NCI-H345 treated with DMSO at 0.1 percent for 48 hours (cell line): ENCODE results near the gene TMEM120B.
"Not testable (repeated sequence)": the region's sequence is repeated elsewhere in the genome, so short reads cannot be mapped to it uniquely, and the experiment has no call there.

Experiments
- DNase-seq: peaks from one replicate; lab custom pipeline; 2025; ENCODE audit not compliant: unreplicated experiment; lab: John Stamatoyannopoulos, UW

TMEM120B gene

DNA sequence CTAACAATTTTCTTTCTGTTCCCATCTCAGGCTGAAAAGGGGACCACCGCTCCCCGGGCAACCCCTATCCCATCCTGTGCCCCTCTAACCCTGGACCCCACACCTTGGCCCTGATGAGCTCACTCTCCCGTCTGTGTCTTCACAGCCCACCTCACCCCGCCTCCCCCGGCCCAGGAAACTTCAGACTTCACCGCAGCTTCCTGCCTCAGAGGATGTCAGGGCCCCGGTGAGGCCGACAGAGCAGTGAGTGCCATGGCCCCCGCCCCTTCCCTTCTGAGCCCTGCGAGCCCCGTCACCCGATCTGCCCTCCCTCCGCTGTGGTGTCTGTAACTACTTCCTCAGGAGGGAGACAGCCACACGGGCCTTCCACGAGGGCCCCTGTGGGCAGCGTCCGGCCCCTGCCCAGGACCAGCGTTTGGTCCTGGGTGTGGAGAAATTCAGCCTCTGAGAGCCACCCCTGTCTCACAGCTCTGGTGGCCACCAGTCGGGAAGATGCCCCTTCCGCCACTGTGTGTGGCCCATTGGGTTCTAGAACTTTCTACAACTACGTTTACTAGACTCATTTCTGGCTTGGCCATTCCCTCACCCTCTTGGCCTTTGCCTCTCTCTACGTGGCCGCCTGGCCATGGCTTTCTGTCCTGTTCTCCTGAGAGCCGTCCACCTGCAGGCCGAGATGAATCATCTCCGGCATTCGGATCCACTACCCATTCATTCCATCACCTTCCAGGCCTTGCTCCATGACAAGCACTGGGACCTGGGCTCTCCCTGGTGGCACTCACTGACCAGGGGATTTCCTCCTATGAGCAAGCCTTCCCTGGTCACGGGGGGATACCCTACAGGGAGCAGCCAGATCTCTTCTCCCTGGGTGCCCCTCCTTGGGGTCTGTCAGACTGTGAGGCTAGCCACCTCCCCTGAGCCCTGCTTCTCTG lies 77.5 kb downstream of the TMEM120B start:
- no peak for DNase-seq

DNA sequence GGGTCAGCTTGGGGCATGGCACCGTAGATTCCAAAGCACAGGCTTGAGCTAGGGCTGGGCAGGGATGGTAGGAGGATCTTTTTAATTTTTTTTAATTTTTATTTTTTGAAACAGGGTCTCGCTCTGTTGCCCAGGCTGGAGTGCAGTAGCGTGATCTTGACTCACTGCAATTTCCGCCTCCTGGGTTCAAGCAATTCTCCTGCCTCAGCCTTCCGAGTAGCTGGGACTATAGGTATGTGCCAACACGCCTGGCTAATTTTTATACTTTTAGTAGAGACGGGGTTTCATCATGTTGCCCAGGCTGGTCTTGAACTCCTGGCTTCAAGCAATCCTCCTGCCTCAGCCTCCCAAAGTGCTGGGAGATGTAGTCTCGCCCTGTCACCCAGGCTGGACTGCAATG lies 78.2 kb downstream of the TMEM120B start:
- not testable (repeated sequence) for DNase-seq

DNA sequence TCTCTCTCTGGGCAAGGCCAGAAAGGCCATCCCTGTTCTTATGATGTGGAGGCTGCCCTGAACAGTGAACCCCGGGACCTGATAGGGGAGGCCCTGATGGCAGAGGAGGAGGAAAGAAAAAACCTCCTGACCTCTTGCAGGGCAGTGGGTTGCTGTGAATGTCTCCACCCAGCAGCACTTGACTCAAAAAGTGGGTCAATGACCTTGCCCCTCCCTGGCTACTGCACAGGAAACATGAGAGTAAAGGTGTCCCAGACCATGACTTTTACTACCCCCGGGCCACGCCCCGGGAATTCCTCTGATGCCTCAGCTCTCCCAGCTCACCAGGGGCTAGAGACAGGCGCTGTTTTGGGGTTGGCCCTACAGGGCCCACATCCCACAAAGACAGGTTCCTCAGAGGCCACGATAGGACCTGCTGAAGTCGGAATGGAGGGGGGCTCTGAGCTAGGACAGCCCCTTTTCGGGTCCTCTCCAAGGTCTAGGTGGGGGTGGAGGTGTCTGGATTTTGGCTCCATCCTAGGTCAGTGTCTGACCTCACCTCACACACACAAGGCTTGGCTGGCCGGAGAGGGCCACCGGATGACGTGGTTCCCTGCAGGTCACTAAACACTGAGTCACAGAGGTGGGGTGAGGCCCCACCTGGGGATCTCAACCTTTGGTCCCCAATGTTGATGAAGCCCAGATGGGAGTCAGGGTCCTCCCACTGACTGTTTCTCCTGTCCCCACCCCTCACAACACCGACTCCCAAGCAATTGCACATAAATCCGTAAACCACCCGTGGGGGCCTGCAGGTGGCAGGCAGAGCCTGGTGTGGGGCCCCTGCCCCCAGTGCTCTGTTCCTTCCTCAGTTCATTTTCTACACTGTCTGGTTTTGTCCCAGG lies 79.4 kb downstream of the TMEM120B start:
- DNase-seq: no peak

DNA sequence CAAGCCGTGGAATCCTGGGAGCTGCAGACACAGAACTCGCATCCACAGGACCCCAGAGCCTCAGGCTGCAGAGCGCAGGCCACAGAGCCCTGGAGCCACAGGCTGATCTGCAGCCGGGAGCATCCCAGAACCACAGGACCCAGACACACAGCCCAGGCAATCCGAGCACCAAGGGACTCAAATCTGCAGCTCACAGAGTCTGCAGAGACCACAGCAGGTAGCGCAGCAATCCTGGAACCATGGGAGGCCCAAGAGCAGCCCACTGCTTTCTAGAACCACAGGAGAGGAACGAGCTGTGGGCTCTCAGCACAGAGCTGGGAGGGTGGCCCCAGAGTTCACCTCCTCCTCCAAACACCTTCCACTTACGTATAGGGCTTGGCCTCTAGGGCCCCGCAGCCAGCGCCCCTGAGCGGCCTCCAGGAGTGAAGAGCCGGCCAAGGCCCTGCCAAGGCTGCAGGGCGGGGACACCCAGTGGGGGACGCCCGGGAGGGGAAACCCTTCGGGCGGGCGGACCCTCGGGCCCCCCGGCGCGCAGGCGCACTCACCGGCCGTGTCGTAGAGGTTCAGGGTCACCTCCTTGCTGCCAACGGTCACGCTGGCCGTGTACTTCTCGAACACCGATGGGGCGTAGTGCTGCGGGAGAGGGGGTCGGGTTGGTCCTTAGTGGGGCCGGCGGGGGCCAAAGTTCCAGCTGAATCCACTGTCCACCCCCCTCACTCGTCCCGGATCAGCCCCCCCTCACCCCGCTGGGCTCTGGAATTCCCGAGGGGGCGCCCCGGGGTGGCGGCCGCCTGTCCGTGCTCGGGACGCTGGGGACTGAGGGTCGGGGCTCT lies 80.3 kb downstream of the TMEM120B start:
- DNase-seq: no peak

DNA sequence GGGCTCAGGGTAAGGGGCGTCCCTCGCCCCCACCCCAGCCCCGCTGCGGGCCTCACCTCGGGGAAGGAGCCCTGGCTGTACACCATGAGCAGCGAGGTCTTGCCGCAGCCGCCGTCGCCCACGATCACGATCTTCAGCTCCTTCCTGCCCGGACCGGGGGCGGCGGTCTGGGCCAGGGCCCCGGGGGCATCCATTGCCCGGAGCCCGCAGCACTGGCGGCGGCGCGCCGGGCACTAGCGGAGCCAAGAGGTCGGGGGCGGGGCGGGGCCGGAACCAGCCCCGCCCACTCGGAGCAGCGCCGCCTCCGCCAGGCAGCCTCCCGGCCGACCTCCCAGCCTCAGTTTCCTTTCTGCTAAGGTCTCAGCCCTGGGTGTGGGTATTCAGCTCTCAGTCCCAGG lies 80.9 kb downstream of the TMEM120B start, which contains the start of gene RHOF:
TSS of gene RHOF (minus strand) at position 249 of the 398 bp plus-strand sequence. CDS start at position 194, 55 bp downstream.
- DNase-seq: no peak

GRCh38 chr12:121793838-121794533 lies 81.4 kb downstream of the TMEM120B start:
- DNase-seq: peak; percentile 67

DNA sequence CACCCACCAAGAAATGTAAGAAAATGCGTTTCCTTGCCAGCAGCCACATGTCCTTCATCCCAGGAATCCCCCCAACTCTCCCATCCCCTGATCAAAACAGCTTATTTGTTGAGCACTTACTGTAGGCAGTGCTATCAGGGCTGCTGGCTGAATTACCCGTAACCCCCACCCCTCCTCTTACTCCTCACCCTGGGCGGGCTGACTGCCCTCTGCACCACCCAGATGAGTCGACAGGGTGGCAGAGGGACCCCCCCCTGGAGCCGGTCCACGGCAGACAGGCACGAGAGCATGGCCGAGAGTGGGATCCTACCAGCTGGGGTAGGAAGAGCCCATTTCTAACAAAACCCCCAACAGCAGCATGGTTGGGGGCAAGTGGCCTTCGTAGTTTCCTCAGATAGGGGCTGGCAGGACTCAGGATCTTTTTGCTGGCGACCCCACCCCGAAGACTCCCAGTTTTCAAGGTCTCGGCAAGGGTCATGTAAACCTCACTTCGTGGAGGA lies 82.0 kb downstream of the TMEM120B start:
- DNase-seq: peak; percentile 67

- DNase-seq: peak; percentile 61
Observed at GRCh38 chr12:121795034-121795968, 82.7 kb downstream of the TMEM120B start.

- DNase-seq: peak; percentile 24
Observed at GRCh38 chr12:121796855-121797751, 84.6 kb downstream of the TMEM120B start.

DNA sequence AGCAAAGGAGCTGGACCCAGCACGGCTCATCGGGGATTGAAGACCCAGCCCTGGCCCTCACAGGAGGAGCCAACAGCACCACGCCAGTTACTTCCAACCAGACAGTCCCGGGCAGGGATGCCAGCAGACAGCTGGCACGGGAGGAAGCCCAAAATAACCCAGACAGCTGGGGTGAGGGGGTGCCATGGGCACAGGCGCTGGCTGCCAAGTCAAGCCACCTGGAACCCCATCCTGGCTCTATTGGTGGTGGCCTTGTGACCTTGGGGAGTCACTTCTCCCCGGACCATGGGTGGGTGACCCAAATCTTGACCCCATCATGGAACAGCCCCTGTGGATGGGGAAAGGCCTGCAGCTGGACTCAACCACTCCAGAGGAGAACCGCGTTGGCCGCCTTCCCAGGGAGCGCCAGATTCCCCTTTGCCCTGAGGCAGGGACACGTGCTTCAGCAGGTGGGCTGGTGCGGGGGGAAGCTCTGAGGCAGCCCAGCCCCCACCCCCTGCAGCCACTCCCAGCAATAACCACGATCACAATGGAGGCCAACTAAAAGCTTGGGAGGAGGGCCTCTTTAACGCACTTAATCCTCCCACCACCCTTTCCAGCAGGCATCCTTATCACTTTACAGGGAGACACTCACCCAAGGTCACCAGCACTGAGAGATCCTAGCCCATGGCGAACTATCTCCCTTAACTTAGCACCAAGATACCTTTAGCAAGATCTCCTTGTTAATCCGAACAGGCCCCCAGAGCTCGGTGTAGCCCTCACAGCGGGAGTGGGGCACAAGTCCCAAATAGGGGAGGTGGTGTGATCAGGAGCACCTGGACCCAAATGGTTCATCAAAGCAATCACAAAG lies 85.6 kb downstream of the TMEM120B start:
- DNase-seq: peak; percentile 92

DNA sequence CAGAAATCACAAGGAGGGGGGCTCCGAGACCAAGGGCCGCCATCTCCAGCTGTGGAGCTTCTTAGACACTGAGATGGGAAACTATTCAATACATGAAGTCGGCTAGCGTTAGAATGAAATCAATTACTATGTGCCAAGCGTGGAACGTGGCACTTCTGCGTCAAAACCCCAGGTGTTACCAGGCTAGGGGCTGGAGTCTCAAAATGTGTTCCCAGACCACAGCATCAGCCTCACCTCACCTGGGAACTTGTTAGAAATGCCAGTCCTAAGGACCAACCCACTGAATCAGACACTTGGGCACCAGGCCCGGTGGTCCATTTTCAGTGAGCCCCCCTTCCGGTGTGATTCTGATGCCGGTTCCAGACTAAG lies 86.2 kb downstream of the TMEM120B start:
- no peak for DNase-seq

GRCh38 chr12:121799156-121799841 lies 86.7 kb downstream of the TMEM120B start:
- DNase-seq: peak; percentile 86

- peak; percentile 63 for DNase-seq
Observed at GRCh38 chr12:121799842-121800693, 87.5 kb downstream of the TMEM120B start.

- peak; percentile 4 for DNase-seq
Observed at GRCh38 chr12:121800694-121801594, 88.4 kb downstream of the TMEM120B start.
